ENCODE results near the gene RBBP6. TPM values are rescaled to one million over a fixed set of nuclear protein-coding genes. Genes with fewer than 3 reads are reported as not detected.

RBBP6 gene
- total RNA-seq, 1 donor from 2014 or later: 54.5 TPM

Other genes starting within 250 kb of the RBBP6 start
- 32.3 and 39.7 TPM in 2 replicates for gene TNRC6A, start 190.1 kb downstream of the RBBP6 start, total RNA-seq